ENCODE data around the gene MRAS. TPM values are rescaled to one million over a fixed set of nuclear protein-coding genes. Genes with fewer than 3 reads are reported as not detected.
"Not testable (repeated sequence)": the region's sequence is repeated elsewhere in the genome, so short reads cannot be mapped to it uniquely, and the experiment has no call there.

MRAS gene
- polyA plus RNA-seq, 4 donors: 0.45 to 10.1 (median 3.6) TPM

GRCh38 chr3:138417559-138417982 is 69.2 kb downstream of the MRAS start:
- DNase-seq (peak; percentile 76 to 85), FAIRE-seq (no peak)
- peaks cover 0 to 3% (median 0%) of the 10 kb centered on the region in 3 donors for H3K27me3 ChIP-seq (ENCODE audit: control insufficient read depth in 3 of 3, insufficient read depth in 3 of 3, low read length in 3 of 3)
- 15 to 19% (median 18%) methylated on average over 7 of the region's 7 CpGs for WGBS, 3 donors
- H3K9me3 ChIP-seq (ENCODE audit: control insufficient read depth in 2 of 2, insufficient read depth in 1 of 2, low read depth in 1 of 2, low read length in 1 of 2): peaks cover 0 to 4% of the 10 kb centered on the region in 2 donors
- H3K36me3 ChIP-seq (ENCODE audit: control insufficient read depth in 3 of 3, insufficient read depth in 2 of 3, low read depth in 1 of 3, low read length in 3 of 3): no peaks in the 10 kb centered on the region
- no peak overlapping the region for H3K27ac ChIP-seq (ENCODE audit: low read depth in 1 of 3, low read length in 2 of 3)
- H3K4me1 ChIP-seq (ENCODE audit: control insufficient read depth in 3 of 3, insufficient read depth in 2 of 3, low read depth in 1 of 3, low read length in 2 of 3): no peaks in the 10 kb centered on the region
- H3K4me3 ChIP-seq (ENCODE audit: low read depth in 1 of 3, low read length in 3 of 3): no peak overlapping the region

GRCh38 chr3:138418601-138419206 is 70.3 kb downstream of the MRAS start:
- no peak for FAIRE-seq

GRCh38 chr3:138423316-138423715 is 74.9 kb downstream of the MRAS start:
- WGBS, 3 donors: 80 to 100% (median 88%) methylated on average over 1 of the region's 1 CpG
- no peaks in the 10 kb centered on the region for H3K27me3 ChIP-seq (ENCODE audit: control insufficient read depth in 3 of 3, insufficient read depth in 3 of 3, low read length in 3 of 3)
- FAIRE-seq: no peak
- H3K4me1 ChIP-seq (ENCODE audit: control insufficient read depth in 3 of 3, insufficient read depth in 2 of 3, low read depth in 1 of 3, low read length in 2 of 3): no peaks in the 10 kb centered on the region
- peaks cover 0 to 4% of the 10 kb centered on the region in 2 donors for H3K9me3 ChIP-seq (ENCODE audit: control insufficient read depth in 2 of 2, insufficient read depth in 1 of 2, low read depth in 1 of 2, low read length in 1 of 2)
- H3K36me3 ChIP-seq (ENCODE audit: control insufficient read depth in 3 of 3, insufficient read depth in 2 of 3, low read depth in 1 of 3, low read length in 3 of 3): no peaks in the 10 kb centered on the region
- no peak overlapping the region for H3K4me3 ChIP-seq (ENCODE audit: low read depth in 1 of 3, low read length in 3 of 3)
- no peak for DNase-seq
- no peak overlapping the region for H3K27ac ChIP-seq (ENCODE audit: low read depth in 1 of 3, low read length in 2 of 3)

More at GRCh38 chr3:138418601-138419206, 70.3 kb downstream of the MRAS start:
- H3K36me3 ChIP-seq (ENCODE audit: control insufficient read depth in 3 of 3, insufficient read depth in 2 of 3, low read depth in 1 of 3, low read length in 3 of 3): no peaks in the 10 kb centered on the region
- H3K4me1 ChIP-seq (ENCODE audit: control insufficient read depth in 3 of 3, insufficient read depth in 2 of 3, low read depth in 1 of 3, low read length in 2 of 3): no peaks in the 10 kb centered on the region
- H3K27me3 ChIP-seq (ENCODE audit: control insufficient read depth in 3 of 3, insufficient read depth in 3 of 3, low read length in 3 of 3): peaks cover 0 to 3% (median 0%) of the 10 kb centered on the region in 3 donors
- H3K27ac ChIP-seq (ENCODE audit: low read depth in 1 of 3, low read length in 2 of 3): no peak overlapping the region
- peaks cover 0 to 4% of the 10 kb centered on the region in 2 donors for H3K9me3 ChIP-seq (ENCODE audit: control insufficient read depth in 2 of 2, insufficient read depth in 1 of 2, low read depth in 1 of 2, low read length in 1 of 2)
- 65 to 73% (median 68%) methylated on average over 5 of the region's 5 CpGs for WGBS, 3 donors
- DNase-seq: no peak
- H3K4me3 ChIP-seq (ENCODE audit: low read depth in 1 of 3, low read length in 3 of 3): no peak overlapping the region

GRCh38 chr3:138424323-138424722 is 75.9 kb downstream of the MRAS start:
- WGBS, 3 donors: 87 to 90% (median 88%) methylated on average over 2 of the region's 2 CpGs
- no peak overlapping the region for H3K27ac ChIP-seq (ENCODE audit: low read depth in 1 of 3, low read length in 2 of 3)
- FAIRE-seq: no peak
- DNase-seq: no peak
- H3K9me3 ChIP-seq (ENCODE audit: control insufficient read depth in 2 of 2, insufficient read depth in 1 of 2, low read depth in 1 of 2, low read length in 1 of 2): peaks cover 0 to 4% of the 10 kb centered on the region in 2 donors
- no peaks in the 10 kb centered on the region for H3K36me3 ChIP-seq (ENCODE audit: control insufficient read depth in 3 of 3, insufficient read depth in 2 of 3, low read depth in 1 of 3, low read length in 3 of 3)
- peaks cover 0 to under 1% (median 0%) of the 10 kb centered on the region in 3 donors for H3K27me3 ChIP-seq (ENCODE audit: control insufficient read depth in 3 of 3, insufficient read depth in 3 of 3, low read length in 3 of 3)
- no peak overlapping the region for H3K4me3 ChIP-seq (ENCODE audit: low read depth in 1 of 3, low read length in 3 of 3)
- no peaks in the 10 kb centered on the region for H3K4me1 ChIP-seq (ENCODE audit: control insufficient read depth in 3 of 3, insufficient read depth in 2 of 3, low read depth in 1 of 3, low read length in 2 of 3)

- no peaks in the 10 kb centered on the region for H3K4me1 ChIP-seq (ENCODE audit: control insufficient read depth in 3 of 3, insufficient read depth in 2 of 3, low read depth in 1 of 3, low read length in 2 of 3)
- H3K27me3 ChIP-seq (ENCODE audit: control insufficient read depth in 3 of 3, insufficient read depth in 3 of 3, low read length in 3 of 3): peaks cover 0 to 3% (median 0%) of the 10 kb centered on the region in 3 donors
- no peak for DNase-seq
- no peak overlapping the region for H3K4me3 ChIP-seq (ENCODE audit: low read depth in 1 of 3, low read length in 3 of 3)
- FAIRE-seq: no peak
- no peak overlapping the region for H3K27ac ChIP-seq (ENCODE audit: low read depth in 1 of 3, low read length in 2 of 3)
- no peaks in the 10 kb centered on the region for H3K36me3 ChIP-seq (ENCODE audit: control insufficient read depth in 3 of 3, insufficient read depth in 2 of 3, low read depth in 1 of 3, low read length in 3 of 3)
- WGBS, 3 donors: 52 to 58% (median 52%) methylated on average over 3 of the region's 3 CpGs
- no peaks in the 10 kb centered on the region for H3K9me3 ChIP-seq (ENCODE audit: control insufficient read depth in 2 of 2, insufficient read depth in 1 of 2, low read depth in 1 of 2, low read length in 1 of 2)
Observed at GRCh38 chr3:138426211-138426610, 77.8 kb downstream of the MRAS start.

- not testable (repeated sequence) for H3K27me3 ChIP-seq (ENCODE audit: control insufficient read depth in 3 of 3, insufficient read depth in 3 of 3, low read length in 3 of 3); FAIRE-seq; H3K4me3 ChIP-seq (ENCODE audit: low read depth in 1 of 3, low read length in 3 of 3); H3K27ac ChIP-seq (ENCODE audit: low read depth in 1 of 3, low read length in 2 of 3); DNase-seq; H3K36me3 ChIP-seq (ENCODE audit: control insufficient read depth in 3 of 3, insufficient read depth in 2 of 3, low read depth in 1 of 3, low read length in 3 of 3); H3K4me1 ChIP-seq (ENCODE audit: control insufficient read depth in 3 of 3, insufficient read depth in 2 of 3, low read depth in 1 of 3, low read length in 2 of 3); H3K9me3 ChIP-seq (ENCODE audit: control insufficient read depth in 2 of 2, insufficient read depth in 1 of 2, low read depth in 1 of 2, low read length in 1 of 2)
- WGBS, 3 donors: 92 to 97% (median 96%) methylated on average over 4 of the region's 4 CpGs
Observed at GRCh38 chr3:138426754-138427153, 78.4 kb downstream of the MRAS start.

- peaks cover 0 to 5% of the 10 kb centered on the region in 2 donors for H3K9me3 ChIP-seq (ENCODE audit: control insufficient read depth in 2 of 2, insufficient read depth in 1 of 2, low read depth in 1 of 2, low read length in 1 of 2)
- FAIRE-seq: no peak
Observed at GRCh38 chr3:138429665-138430064, 81.3 kb downstream of the MRAS start.

DNA sequence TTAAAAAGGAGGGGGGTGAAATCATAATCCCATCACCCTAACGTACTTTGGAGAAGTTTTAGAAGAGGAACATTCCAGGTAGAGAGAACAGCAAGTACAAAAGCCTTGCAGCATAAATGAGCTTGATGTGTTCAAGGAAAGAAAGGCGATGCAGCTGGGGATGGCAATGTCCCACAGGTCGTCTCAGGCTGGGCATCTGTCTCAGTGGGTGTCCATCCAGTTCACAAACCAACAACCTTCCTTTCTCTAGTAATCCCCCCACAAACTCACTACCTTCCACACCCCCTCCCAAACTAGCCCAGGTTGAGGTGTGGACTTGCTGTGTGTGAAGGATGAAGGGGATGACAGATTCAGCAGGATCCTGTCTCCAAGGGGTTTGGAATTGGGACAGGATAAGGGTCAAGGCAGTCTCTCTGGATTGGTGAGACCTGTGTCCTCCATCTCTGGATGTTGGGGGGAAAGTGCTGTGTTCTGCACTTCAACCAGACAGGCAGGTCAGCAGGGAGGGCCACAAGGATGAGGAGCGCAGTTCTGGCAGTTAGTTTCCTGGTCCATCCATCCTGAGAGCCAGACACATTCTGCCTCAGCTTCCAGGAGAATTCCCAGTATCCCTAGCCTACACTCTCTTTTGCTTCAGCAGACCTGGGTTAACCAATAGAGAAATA is 84.3 kb downstream of the MRAS start:
- peaks cover 11 to 60% (median 21%) of the 10 kb centered on the region in 3 donors for H3K27me3 ChIP-seq (ENCODE audit: control insufficient read depth in 3 of 3, insufficient read depth in 3 of 3, low read length in 3 of 3)
- peaks cover 0 to 20% (median 8%) of the 10 kb centered on the region in 3 donors for H3K4me1 ChIP-seq (ENCODE audit: control insufficient read depth in 3 of 3, insufficient read depth in 2 of 3, low read depth in 1 of 3, low read length in 2 of 3)
- no peak overlapping the region for H3K4me3 ChIP-seq (ENCODE audit: low read depth in 1 of 3, low read length in 3 of 3)
- H3K36me3 ChIP-seq (ENCODE audit: control insufficient read depth in 3 of 3, insufficient read depth in 2 of 3, low read depth in 1 of 3, low read length in 3 of 3): no peaks in the 10 kb centered on the region
- peaks cover 0 to 8% of the 10 kb centered on the region in 2 donors for H3K9me3 ChIP-seq (ENCODE audit: control insufficient read depth in 2 of 2, insufficient read depth in 1 of 2, low read depth in 1 of 2, low read length in 1 of 2)
- FAIRE-seq: no peak
- H3K27ac ChIP-seq (ENCODE audit: low read depth in 1 of 3, low read length in 2 of 3): no peak overlapping the region
- no peak for DNase-seq
- 86 to 88% (median 86%) methylated on average over 4 of the region's 4 CpGs for WGBS, 3 donors

More at GRCh38 chr3:138429665-138430064, 81.3 kb downstream of the MRAS start:
- Histone ChIP-seq H3K27ac (ENCODE audit: low read depth in 1 of 3, low read length in 2 of 3) (no peak overlapping the region), H3K4me1 (ENCODE audit: control insufficient read depth in 3 of 3, insufficient read depth in 2 of 3, low read depth in 1 of 3, low read length in 2 of 3) (peaks cover 0 to 8% (median 4%) of the 10 kb centered on the region in 3 donors), H3K27me3 (ENCODE audit: control insufficient read depth in 3 of 3, insufficient read depth in 3 of 3, low read length in 3 of 3) (peaks cover 2 to 30% (median 5%) of the 10 kb centered on the region in 3 donors), H3K4me3 (ENCODE audit: low read depth in 1 of 3, low read length in 3 of 3) (no peak overlapping the region), H3K36me3 (ENCODE audit: control insufficient read depth in 3 of 3, insufficient read depth in 2 of 3, low read depth in 1 of 3, low read length in 3 of 3) (no peaks in the 10 kb centered on the region)
- DNase-seq: no peak
- 87 to 93% (median 88%) methylated on average over 3 of the region's 3 CpGs for WGBS, 3 donors

Data from small intestine (tissue), 7 donors.